Liver (tissue), 9 donors: ENCODE measurements around the gene BARHL2. TPM values are rescaled to one million over a fixed set of nuclear protein-coding genes. Genes with fewer than 3 reads are reported as not detected.

ENCODE experiments used
- DNase-seq: peaks from one replicate; pipeline ENCODE4 v3.0.0-alpha.2; 2017; ENCODE audit warnings: low spot score
- H3K27ac ChIP-seq, 2 donors: one replicate each; pipeline ENCODE4 v1.7.0; 2013; ENCODE audit warnings: inconsistent platforms in 2 of 2, low read length in 2 of 2, control low read depth in 1 of 2, low read depth in 1 of 2, mild to moderate bottlenecking in 1 of 2
- H3K27me3 ChIP-seq, 4 donors: one replicate each; pipeline versions ENCODE4 v1.6.1 to v1.7.0; 2013; ENCODE audit warnings: low read length in 3 of 4, inconsistent platforms in 1 of 4, mild to moderate bottlenecking in 1 of 4, moderate library complexity in 1 of 4; ENCODE audit not compliant: control insufficient read depth in 4 of 4, insufficient read depth in 4 of 4
- H3K36me3 ChIP-seq, 4 donors: one replicate each; pipeline versions ENCODE4 v1.6.1 to v1.7.0; 2013; ENCODE audit warnings: low read length in 3 of 4, mild to moderate bottlenecking in 3 of 4, low read depth in 1 of 4, moderate library complexity in 1 of 4; ENCODE audit not compliant: control insufficient read depth in 4 of 4, insufficient read depth in 3 of 4
- H3K4me1 ChIP-seq, 4 donors: one replicate each; pipeline versions ENCODE4 v1.6.1 to v1.7.0; 2013; ENCODE audit warnings: low read length in 3 of 4, mild to moderate bottlenecking in 3 of 4, moderate library complexity in 1 of 4; ENCODE audit not compliant: control insufficient read depth in 4 of 4, insufficient read depth in 4 of 4
- H3K4me3 ChIP-seq, 3 donors: one replicate each; pipeline versions ENCODE4 v1.6.1 to v1.7.0; 2013; ENCODE audit warnings: low read length in 3 of 3, control low read depth in 1 of 3, low read depth in 1 of 3, mild to moderate bottlenecking in 1 of 3
- H3K9ac ChIP-seq, 2 donors: one replicate each; pipeline ENCODE4 v1.7.0; 2013; ENCODE audit warnings: low read length in 2 of 2, mild to moderate bottlenecking in 2 of 2, moderate library complexity in 2 of 2, control low read depth in 1 of 2, low read depth in 1 of 2
- H3K9me3 ChIP-seq, 4 donors: one replicate each; pipeline versions ENCODE4 v1.6.1 to v1.7.0; 2013; ENCODE audit warnings: low read length in 3 of 4; ENCODE audit not compliant: control insufficient read depth in 4 of 4
- EGR1 ChIP-seq, 2 donors: IDR thresholded peaks; 2 replicates each; pipeline ENCODE4 v1.6.1; 2016 to 2018; ENCODE audit warnings: antibody characterized with exemption in 2 of 2, low read depth in 2 of 2
- FOXA1 ChIP-seq: IDR thresholded peaks from 2 replicates; pipeline ENCODE4 v1.6.1; 2016; ENCODE audit warnings: antibody characterized with exemption
- GABPA ChIP-seq, 2 donors: IDR thresholded peaks in 1 of 2; conservative IDR thresholded peaks in 1 of 2; 2 replicates each; pipeline ENCODE4 v1.6.1; 2016; ENCODE audit warnings: antibody characterized with exemption in 2 of 2, mild to moderate bottlenecking in 1 of 2, moderate library complexity in 1 of 2
- HNF4A ChIP-seq, 2 donors: conservative IDR thresholded peaks; 2 replicates each; pipeline ENCODE4 v1.6.1; 2016; ENCODE audit warnings: antibody characterized with exemption in 2 of 2, mild to moderate bottlenecking in 2 of 2
- HNF4G ChIP-seq: IDR thresholded peaks from 2 replicates; pipeline ENCODE4 v1.6.1; 2016; ENCODE audit warnings: antibody characterized with exemption
- JUND ChIP-seq, 2 donors: IDR thresholded peaks; 2 replicates each; pipeline ENCODE4 v1.6.1; 2016; ENCODE audit warnings: antibody characterized with exemption in 2 of 2
- NR2F2 ChIP-seq: IDR thresholded peaks from 2 replicates; pipeline ENCODE4 v1.6.1; 2016; ENCODE audit warnings: antibody characterized with exemption
- RXRA ChIP-seq, 2 donors: IDR thresholded peaks; 2 replicates each; pipeline ENCODE4 v1.6.1; 2017 to 2018; ENCODE audit warnings: antibody characterized with exemption in 2 of 2, mild to moderate bottlenecking in 1 of 2
- SP1 ChIP-seq: IDR thresholded peaks from 2 replicates; pipeline ENCODE4 v1.6.1; 2018; ENCODE audit warnings: antibody characterized with exemption, mild to moderate bottlenecking
- YY1 ChIP-seq: IDR thresholded peaks from 2 replicates; pipeline ENCODE4 v1.6.1; 2016; ENCODE audit warnings: antibody characterized with exemption, mild to moderate bottlenecking
- WGBS: extraction: QIAGEN DNeasy Blood & Tissue Kit; methylation state at CpG from one replicate; pipeline ENCODE4 v1.1.7; 2013; 5-methylcytosine and 5-hydroxymethylcytosine counted together
- polyA plus RNA-seq, 2 donors: library from polyadenylated mRNA; stranded (reverse) in 1 of 2; unstranded in 1 of 2; fragments of 200-250 nt in 1 of 2; fragments of >200 nt in 1 of 2; fragmentation: Nextera tagmentation in 1 of 2; extraction: Ambion mirVana in 1 of 2; gene quantifications; one replicate each; pipeline versions ENCODE4 v1.2.1 to v1.2.3, GENCODE V29; 2013 to 2015
- total RNA-seq, 2 donors: library from RNA; depleted of rRNA; stranded (reverse); fragments of >200 nt; gene quantifications; one replicate each; pipeline ENCODE4 v1.2.3, GENCODE V29; 2014
- TF ChIP-seq, protein P1 (sequence below): IDR thresholded peaks from 2 replicates; pipeline ENCODE4 v1.6.1; 2016; ENCODE audit warnings: antibody characterized with exemption, mild to moderate bottlenecking
- TF ChIP-seq, protein P2 (sequence below): IDR thresholded peaks from 2 replicates; pipeline ENCODE4 v1.6.1; 2016; ENCODE audit warnings: antibody characterized with exemption
- TF ChIP-seq, protein P3 (sequence below): IDR thresholded peaks from 2 replicates; pipeline ENCODE4 v1.6.1; 2016; ENCODE audit warnings: antibody characterized with exemption
- TF ChIP-seq, protein P4 (sequence below): fragments of 150-350 bp; IDR thresholded peaks from 2 replicates; pipeline ENCODE4 v1.5.1; 2017; ENCODE audit warnings: improper control_type of control experiment, low read depth, low read length; ENCODE audit not compliant: missing input control
- TF ChIP-seq, protein P5 (sequence below): IDR thresholded peaks from 2 replicates; pipeline ENCODE4 v1.6.1; 2016; ENCODE audit warnings: antibody characterized with exemption
- donor health status: healthy.
- donor health status: healthy.
- donor health status: healthy.
- donor health status: healthy.
- donor health status: healthy.

Gene BARHL2
- total and polyA plus RNA-seq, 4 donors = not detected

DNA sequence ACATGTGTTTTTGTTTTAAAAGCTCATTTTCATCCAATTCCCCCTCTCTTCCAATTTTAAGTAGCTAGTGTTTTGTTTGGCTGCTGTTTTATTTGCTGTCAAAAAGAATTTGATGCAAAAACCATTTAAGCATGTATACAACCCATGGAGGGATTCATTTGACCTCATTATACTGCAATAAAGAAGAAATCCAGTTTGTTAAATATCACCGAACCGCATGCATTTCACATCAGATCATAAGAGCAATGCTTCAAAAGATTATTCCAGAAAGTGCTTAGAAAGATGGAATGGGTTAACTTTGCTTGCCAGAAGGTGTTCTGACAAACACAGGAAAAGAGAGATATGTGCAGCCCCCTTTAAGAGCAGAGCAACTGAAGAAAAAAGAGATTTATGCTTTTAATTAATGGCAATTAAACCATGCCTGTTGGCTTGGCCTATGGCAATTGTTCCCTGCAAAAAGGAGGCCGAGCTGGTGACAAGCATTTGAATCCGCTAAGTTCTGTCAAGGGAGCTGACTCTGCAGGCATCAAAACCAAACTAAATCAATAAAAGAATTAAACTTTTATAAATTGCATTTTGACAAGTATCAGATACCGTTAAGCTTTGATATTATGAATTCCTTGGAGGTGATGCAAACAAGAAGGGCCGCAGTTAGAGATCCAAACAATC, 14.4 kb upstream of the BARHL2 start:
- no peak for TF ChIP-seq EGR1 (IDR thresholded peaks at IDR 0.05; ENCODE audit: low read depth in 2 of 2)
- no peak for TF ChIP-seq SP1
- TF ChIP-seq FOXA1 = no peak
- TF ChIP-seq, protein P1, sequence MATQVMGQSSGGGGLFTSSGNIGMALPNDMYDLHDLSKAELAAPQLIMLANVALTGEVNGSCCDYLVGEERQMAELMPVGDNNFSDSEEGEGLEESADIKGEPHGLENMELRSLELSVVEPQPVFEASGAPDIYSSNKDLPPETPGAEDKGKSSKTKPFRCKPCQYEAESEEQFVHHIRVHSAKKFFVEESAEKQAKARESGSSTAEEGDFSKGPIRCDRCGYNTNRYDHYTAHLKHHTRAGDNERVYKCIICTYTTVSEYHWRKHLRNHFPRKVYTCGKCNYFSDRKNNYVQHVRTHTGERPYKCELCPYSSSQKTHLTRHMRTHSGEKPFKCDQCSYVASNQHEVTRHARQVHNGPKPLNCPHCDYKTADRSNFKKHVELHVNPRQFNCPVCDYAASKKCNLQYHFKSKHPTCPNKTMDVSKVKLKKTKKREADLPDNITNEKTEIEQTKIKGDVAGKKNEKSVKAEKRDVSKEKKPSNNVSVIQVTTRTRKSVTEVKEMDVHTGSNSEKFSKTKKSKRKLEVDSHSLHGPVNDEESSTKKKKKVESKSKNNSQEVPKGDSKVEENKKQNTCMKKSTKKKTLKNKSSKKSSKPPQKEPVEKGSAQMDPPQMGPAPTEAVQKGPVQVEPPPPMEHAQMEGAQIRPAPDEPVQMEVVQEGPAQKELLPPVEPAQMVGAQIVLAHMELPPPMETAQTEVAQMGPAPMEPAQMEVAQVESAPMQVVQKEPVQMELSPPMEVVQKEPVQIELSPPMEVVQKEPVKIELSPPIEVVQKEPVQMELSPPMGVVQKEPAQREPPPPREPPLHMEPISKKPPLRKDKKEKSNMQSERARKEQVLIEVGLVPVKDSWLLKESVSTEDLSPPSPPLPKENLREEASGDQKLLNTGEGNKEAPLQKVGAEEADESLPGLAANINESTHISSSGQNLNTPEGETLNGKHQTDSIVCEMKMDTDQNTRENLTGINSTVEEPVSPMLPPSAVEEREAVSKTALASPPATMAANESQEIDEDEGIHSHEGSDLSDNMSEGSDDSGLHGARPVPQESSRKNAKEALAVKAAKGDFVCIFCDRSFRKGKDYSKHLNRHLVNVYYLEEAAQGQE = no peak
- TF ChIP-seq, protein P2, sequence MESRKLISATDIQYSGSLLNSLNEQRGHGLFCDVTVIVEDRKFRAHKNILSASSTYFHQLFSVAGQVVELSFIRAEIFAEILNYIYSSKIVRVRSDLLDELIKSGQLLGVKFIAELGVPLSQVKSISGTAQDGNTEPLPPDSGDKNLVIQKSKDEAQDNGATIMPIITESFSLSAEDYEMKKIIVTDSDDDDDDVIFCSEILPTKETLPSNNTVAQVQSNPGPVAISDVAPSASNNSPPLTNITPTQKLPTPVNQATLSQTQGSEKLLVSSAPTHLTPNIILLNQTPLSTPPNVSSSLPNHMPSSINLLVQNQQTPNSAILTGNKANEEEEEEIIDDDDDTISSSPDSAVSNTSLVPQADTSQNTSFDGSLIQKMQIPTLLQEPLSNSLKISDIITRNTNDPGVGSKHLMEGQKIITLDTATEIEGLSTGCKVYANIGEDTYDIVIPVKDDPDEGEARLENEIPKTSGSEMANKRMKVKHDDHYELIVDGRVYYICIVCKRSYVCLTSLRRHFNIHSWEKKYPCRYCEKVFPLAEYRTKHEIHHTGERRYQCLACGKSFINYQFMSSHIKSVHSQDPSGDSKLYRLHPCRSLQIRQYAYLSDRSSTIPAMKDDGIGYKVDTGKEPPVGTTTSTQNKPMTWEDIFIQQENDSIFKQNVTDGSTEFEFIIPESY = no peak
- no peak for TF ChIP-seq JUND (IDR thresholded peaks at IDR 0.05)
- TF ChIP-seq, protein P3, sequence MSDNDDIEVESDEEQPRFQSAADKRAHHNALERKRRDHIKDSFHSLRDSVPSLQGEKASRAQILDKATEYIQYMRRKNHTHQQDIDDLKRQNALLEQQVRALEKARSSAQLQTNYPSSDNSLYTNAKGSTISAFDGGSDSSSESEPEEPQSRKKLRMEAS = no peak
- TF ChIP-seq, protein P4, sequence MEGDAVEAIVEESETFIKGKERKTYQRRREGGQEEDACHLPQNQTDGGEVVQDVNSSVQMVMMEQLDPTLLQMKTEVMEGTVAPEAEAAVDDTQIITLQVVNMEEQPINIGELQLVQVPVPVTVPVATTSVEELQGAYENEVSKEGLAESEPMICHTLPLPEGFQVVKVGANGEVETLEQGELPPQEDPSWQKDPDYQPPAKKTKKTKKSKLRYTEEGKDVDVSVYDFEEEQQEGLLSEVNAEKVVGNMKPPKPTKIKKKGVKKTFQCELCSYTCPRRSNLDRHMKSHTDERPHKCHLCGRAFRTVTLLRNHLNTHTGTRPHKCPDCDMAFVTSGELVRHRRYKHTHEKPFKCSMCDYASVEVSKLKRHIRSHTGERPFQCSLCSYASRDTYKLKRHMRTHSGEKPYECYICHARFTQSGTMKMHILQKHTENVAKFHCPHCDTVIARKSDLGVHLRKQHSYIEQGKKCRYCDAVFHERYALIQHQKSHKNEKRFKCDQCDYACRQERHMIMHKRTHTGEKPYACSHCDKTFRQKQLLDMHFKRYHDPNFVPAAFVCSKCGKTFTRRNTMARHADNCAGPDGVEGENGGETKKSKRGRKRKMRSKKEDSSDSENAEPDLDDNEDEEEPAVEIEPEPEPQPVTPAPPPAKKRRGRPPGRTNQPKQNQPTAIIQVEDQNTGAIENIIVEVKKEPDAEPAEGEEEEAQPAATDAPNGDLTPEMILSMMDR = no peak
- no peak for TF ChIP-seq NR2F2
- TF ChIP-seq YY1 = no peak
- no peak for TF ChIP-seq HNF4A (conservative IDR thresholded peaks at IDR 0.05)
- no peak for TF ChIP-seq RXRA (IDR thresholded peaks at IDR 0.05)
- TF ChIP-seq GABPA (IDR thresholded peaks at IDR 0.05 in 1 of 2, conservative IDR thresholded peaks at IDR 0.05 in 1 of 2) = no peak
- TF ChIP-seq, protein P5, sequence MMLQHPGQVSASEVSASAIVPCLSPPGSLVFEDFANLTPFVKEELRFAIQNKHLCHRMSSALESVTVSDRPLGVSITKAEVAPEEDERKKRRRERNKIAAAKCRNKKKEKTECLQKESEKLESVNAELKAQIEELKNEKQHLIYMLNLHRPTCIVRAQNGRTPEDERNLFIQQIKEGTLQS = no peak
- no peak for TF ChIP-seq HNF4G
- Histone ChIP-seq H3K4me3 (no peak overlapping the region), H3K27ac (no peak overlapping the region), H3K9me3 (peaks cover 0 to 3% (median 0%) of the 10 kb centered on the region in 4 donors), H3K9ac (no peak overlapping the region), H3K4me1 (peaks cover 5 to 7% (median 6%) of the 10 kb centered on the region in 4 donors), H3K27me3 (peaks cover 0 to 25% (median 16%) of the 10 kb centered on the region in 4 donors), H3K36me3 (no peaks in the 10 kb centered on the region)
- 46% methylated on average over 6 of the region's 6 CpGs for WGBS
- DNase-seq = no peak
